Endometrium (tissue), 2 donors: ENCODE results near the gene RBPMS2.
"Not testable (repeated sequence)": the region's sequence is repeated elsewhere in the genome, so short reads cannot be mapped to it uniquely, and the experiment has no call there.

ENCODE experiments used
- FAIRE-seq: peaks from 2 replicates; lab custom pipeline; 2012; peaks lifted over from hg19 to GRCh38; lab: Jason Lieb, UNC
- donor health status: control.
- donor health status: control.

The RBPMS2 gene

GRCh38 chr15:64753480-64754185 lies 21.8 kb downstream of the RBPMS2 start:
- no peak for FAIRE-seq

- FAIRE-seq, result no peak
Measured at GRCh38 chr15:64751464-64751863, 23.9 kb downstream of the RBPMS2 start.

GRCh38 chr15:64749999-64750657 lies 25.3 kb downstream of the RBPMS2 start:
- FAIRE-seq, result no peak

GRCh38 chr15:64749167-64749566 lies 26.2 kb downstream of the RBPMS2 start:
- no peak for FAIRE-seq

GRCh38 chr15:64748251-64748650 lies 27.1 kb downstream of the RBPMS2 start:
- no peak for FAIRE-seq

- no peak for FAIRE-seq
Measured at GRCh38 chr15:64747578-64747977, 27.8 kb downstream of the RBPMS2 start.

- FAIRE-seq, result no peak
Measured at GRCh38 chr15:64746921-64747320, 28.5 kb downstream of the RBPMS2 start.

GRCh38 chr15:64746356-64746755 lies 29.0 kb downstream of the RBPMS2 start:
- FAIRE-seq, result no peak

GRCh38 chr15:64743691-64744090 lies 31.7 kb downstream of the RBPMS2 start:
- FAIRE-seq, result no peak

GRCh38 chr15:64742921-64743320 lies 32.5 kb downstream of the RBPMS2 start:
- no peak for FAIRE-seq

- FAIRE-seq, result no peak
Measured at GRCh38 chr15:64742385-64742784, 33.0 kb downstream of the RBPMS2 start.

- not testable (repeated sequence) for FAIRE-seq
Measured at GRCh38 chr15:64741708-64742107, 33.7 kb downstream of the RBPMS2 start.

GRCh38 chr15:64740311-64741170 lies 34.8 kb downstream of the RBPMS2 start:
- FAIRE-seq, result no peak

- FAIRE-seq, result no peak
Measured at GRCh38 chr15:64739577-64740143, 35.7 kb downstream of the RBPMS2 start.

GRCh38 chr15:64739156-64739555 lies 36.2 kb downstream of the RBPMS2 start:
- FAIRE-seq, result no peak

GRCh38 chr15:64738226-64739095 lies 36.9 kb downstream of the RBPMS2 start:
- FAIRE-seq, result no peak

- FAIRE-seq, result no peak
Measured at GRCh38 chr15:64732156-64732860, 43.1 kb downstream of the RBPMS2 start.

- no peak for FAIRE-seq
Measured at GRCh38 chr15:64731805-64732151, 43.6 kb downstream of the RBPMS2 start.

- FAIRE-seq, result no peak
Measured at GRCh38 chr15:64731012-64731804, 44.2 kb downstream of the RBPMS2 start.

- no peak for FAIRE-seq
Measured at GRCh38 chr15:64730151-64730550, 45.2 kb downstream of the RBPMS2 start.
